Osteocyte (in vitro differentiated cells): ENCODE measurements around the gene RDH12. TPM values are rescaled to one million over a fixed set of nuclear protein-coding genes. Genes with fewer than 3 reads are reported as not detected.

ENCODE experiments used
- DNase-seq: peaks from one replicate; pipeline ENCODE4 v3.0.0; 2021; ENCODE audit warnings: mixed read lengths; ENCODE audit not compliant: unreplicated experiment; ENCODE audit errors: extremely low spot score
- H3K27ac Mint-ChIP-seq: one replicate; pipeline ENCODE4 v1.8.0; 2021; ENCODE audit warnings: mild to moderate bottlenecking, mixed read lengths; ENCODE audit not compliant: unreplicated experiment
- H3K27me3 Mint-ChIP-seq: one replicate; pipeline ENCODE4 v1.8.0; 2021; ENCODE audit warnings: mixed read lengths; ENCODE audit not compliant: unreplicated experiment
- H3K36me3 Mint-ChIP-seq: one replicate; pipeline ENCODE4 v1.8.0; 2021; ENCODE audit warnings: mixed read lengths; ENCODE audit not compliant: unreplicated experiment
- H3K4me1 Mint-ChIP-seq: one replicate; pipeline ENCODE4 v1.8.0; 2021; ENCODE audit warnings: mixed read lengths; ENCODE audit not compliant: unreplicated experiment
- H3K4me3 Mint-ChIP-seq: one replicate; pipeline ENCODE4 v1.8.0; 2021; ENCODE audit warnings: mild to moderate bottlenecking, moderate library complexity, mixed read lengths; ENCODE audit not compliant: unreplicated experiment
- H3K9me3 Mint-ChIP-seq: one replicate; pipeline ENCODE4 v1.8.0; 2021; ENCODE audit warnings: mixed read lengths; ENCODE audit not compliant: unreplicated experiment
- CTCF ChIP-seq: fragments of 200-600 bp; sonication (generic); IDR thresholded peaks from 2 replicates; pipeline ENCODE4 v1.5.0; 2021; ENCODE audit warnings: antibody characterized with exemption, mild to moderate bottlenecking, moderate library complexity
- total RNA-seq: library from RNA; stranded (reverse); gene quantifications from 2 replicates; pipeline ENCODE4 v1.2.1, GENCODE V29; 2021

RDH12 gene
- total RNA-seq, 1 donor from 2014 or later = not detected

GRCh38 chr14:67782090-67782489 lies 80.4 kb downstream of the RDH12 start:
- no peak overlapping the region for H3K4me3 Mint-ChIP-seq
- peaks cover 70% of the 10 kb centered on the region for H3K36me3 Mint-ChIP-seq
- H3K27ac Mint-ChIP-seq = no peak overlapping the region

More at GRCh38 chr14:67782090-67782489, 80.4 kb downstream of the RDH12 start:
- DNase-seq = no peak
- Mint-ChIP-seq H3K4me1 (no peaks in the 10 kb centered on the region), H3K27me3 (no peaks in the 10 kb centered on the region), H3K9me3 (no peaks in the 10 kb centered on the region)
- TF ChIP-seq CTCF = no peak

Other genes with a start within 250 kb of the RDH12 start
- 0.37 and 0.51 TPM in 2 replicates for gene TMEM229B, start 213.2 kb upstream of the RDH12 start, total RNA-seq
- gene PLEKHH1, start 168.6 kb upstream of the RDH12 start, total RNA-seq = 0.50 and 1.0 TPM in 2 replicates
- 18.3 and 20.6 TPM in 2 replicates for gene PIGH, start 101.6 kb upstream of the RDH12 start, total RNA-seq
- gene ARG2, start 82.0 kb upstream of the RDH12 start, total RNA-seq = 3.2 and 4.2 TPM in 2 replicates
- 89.3 and 104 TPM in 2 replicates for gene VTI1B, start 27.3 kb upstream of the RDH12 start, total RNA-seq
- gene RDH11, start 6.1 kb upstream of the RDH12 start, total RNA-seq = 54.1 and 55.2 TPM in 2 replicates
- gene ZFYVE26, start 114.7 kb downstream of the RDH12 start, total RNA-seq = 33.4 and 38.7 TPM in 2 replicates
- 11.9 and 12.7 TPM in 2 replicates for gene RAD51B, start 117.9 kb downstream of the RDH12 start, total RNA-seq